GM18499 (cell line): ENCODE measurements around the gene CIB1.
"Not testable (repeated sequence)": the region's sequence is repeated elsewhere in the genome, so short reads cannot be mapped to it uniquely, and the experiment has no call there.

Experiments
- ATAC-seq: cut with Tn5 transposase; IDR thresholded peaks from one replicate; pipeline ENCODE4 v1.9.1; 2021; ENCODE audit warnings: moderate number of reproducible peaks; ENCODE audit not compliant: insufficient read depth, unreplicated experiment

CIB1 gene

GRCh38 chr15:90201130-90201943 is 32.4 kb downstream of the CIB1 start, which contains the start of gene SEMA4B:
TSS of gene SEMA4B (plus strand) at chr15:90201330. CDS start at chr15:90201579, 249 bp downstream.
- ATAC-seq = peak; percentile 43

GRCh38 chr15:90200534-90201129 is 33.1 kb downstream of the CIB1 start:
- ATAC-seq = no peak

GRCh38 chr15:90194655-90195054 is 39.1 kb downstream of the CIB1 start:
- no peak for ATAC-seq

GRCh38 chr15:90192961-90193786 is 40.6 kb downstream of the CIB1 start:
- no peak for ATAC-seq

GRCh38 chr15:90191794-90192509 is 41.8 kb downstream of the CIB1 start:
- no peak for ATAC-seq

- no peak for ATAC-seq
Measured at GRCh38 chr15:90191344-90191687, 42.4 kb downstream of the CIB1 start.

- ATAC-seq = no peak
Measured at GRCh38 chr15:90190606-90191343, 43.0 kb downstream of the CIB1 start.

- no peak for ATAC-seq
Measured at GRCh38 chr15:90189781-90190467, 43.8 kb downstream of the CIB1 start.

GRCh38 chr15:90188914-90189748 is 44.6 kb downstream of the CIB1 start:
- ATAC-seq = no peak

- ATAC-seq = not testable (repeated sequence)
Measured at GRCh38 chr15:90188065-90188464, 45.7 kb downstream of the CIB1 start.

GRCh38 chr15:90187257-90187868 is 46.4 kb downstream of the CIB1 start:
- ATAC-seq = no peak

GRCh38 chr15:90184786-90185704 is 48.7 kb downstream of the CIB1 start:
- ATAC-seq = no peak

- ATAC-seq = no peak
Measured at GRCh38 chr15:90184119-90184785, 49.5 kb downstream of the CIB1 start.

- ATAC-seq = no peak
Measured at GRCh38 chr15:90181776-90182175, 52.0 kb downstream of the CIB1 start.
